Neural crest cell (in vitro differentiated cells): ENCODE measurements around the gene NEU2. TPM values are rescaled to one million over a fixed set of nuclear protein-coding genes. Genes with fewer than 3 reads are reported as not detected.

Source experiments
- DNase-seq: peaks from one replicate; pipeline ENCODE4 v3.0.0; 2021; ENCODE audit warnings: low read depth, mixed read lengths, low spot score
- H3K27ac Mint-ChIP-seq: one replicate; pipeline ENCODE4 v1.8.0; 2021; ENCODE audit warnings: mild to moderate bottlenecking, mixed read lengths; ENCODE audit not compliant: unreplicated experiment
- H3K27me3 Mint-ChIP-seq: 2 replicates; pipeline ENCODE4 v1.8.0; 2021; ENCODE audit warnings: low read depth, mild to moderate bottlenecking, mixed read lengths
- H3K36me3 Mint-ChIP-seq: 2 replicates; pipeline ENCODE4 v1.8.0; 2021; ENCODE audit warnings: low read depth, mild to moderate bottlenecking, mixed read lengths
- H3K4me1 Mint-ChIP-seq: 2 replicates; pipeline ENCODE4 v1.8.0; 2021; ENCODE audit warnings: mixed read lengths
- H3K4me3 Mint-ChIP-seq: one replicate; pipeline ENCODE4 v1.8.0; 2021; ENCODE audit warnings: mild to moderate bottlenecking, mixed read lengths
- H3K9me3 Mint-ChIP-seq: 2 replicates; pipeline ENCODE4 v1.8.0; 2021; ENCODE audit warnings: mixed read lengths
- CTCF ChIP-seq: fragments of 200-600 bp; sonication (generic); conservative IDR thresholded peaks from 2 replicates; pipeline ENCODE4 v1.5.0; 2021; ENCODE audit warnings: antibody characterized with exemption, mild to moderate bottlenecking
- total RNA-seq: library from RNA; stranded (reverse); gene quantifications from 2 replicates; pipeline ENCODE4 v1.2.1, GENCODE V29; 2021

The NEU2 gene
- total RNA-seq, 1 donor from 2014 or later = not detected

GRCh38 chr2:233033672-233034071, 1.2 kb downstream of the NEU2 start:
- Mint-ChIP-seq H3K4me1 (peaks cover 17% of the 10 kb centered on the region), H3K9me3 (no peaks in the 10 kb centered on the region)

DNA sequence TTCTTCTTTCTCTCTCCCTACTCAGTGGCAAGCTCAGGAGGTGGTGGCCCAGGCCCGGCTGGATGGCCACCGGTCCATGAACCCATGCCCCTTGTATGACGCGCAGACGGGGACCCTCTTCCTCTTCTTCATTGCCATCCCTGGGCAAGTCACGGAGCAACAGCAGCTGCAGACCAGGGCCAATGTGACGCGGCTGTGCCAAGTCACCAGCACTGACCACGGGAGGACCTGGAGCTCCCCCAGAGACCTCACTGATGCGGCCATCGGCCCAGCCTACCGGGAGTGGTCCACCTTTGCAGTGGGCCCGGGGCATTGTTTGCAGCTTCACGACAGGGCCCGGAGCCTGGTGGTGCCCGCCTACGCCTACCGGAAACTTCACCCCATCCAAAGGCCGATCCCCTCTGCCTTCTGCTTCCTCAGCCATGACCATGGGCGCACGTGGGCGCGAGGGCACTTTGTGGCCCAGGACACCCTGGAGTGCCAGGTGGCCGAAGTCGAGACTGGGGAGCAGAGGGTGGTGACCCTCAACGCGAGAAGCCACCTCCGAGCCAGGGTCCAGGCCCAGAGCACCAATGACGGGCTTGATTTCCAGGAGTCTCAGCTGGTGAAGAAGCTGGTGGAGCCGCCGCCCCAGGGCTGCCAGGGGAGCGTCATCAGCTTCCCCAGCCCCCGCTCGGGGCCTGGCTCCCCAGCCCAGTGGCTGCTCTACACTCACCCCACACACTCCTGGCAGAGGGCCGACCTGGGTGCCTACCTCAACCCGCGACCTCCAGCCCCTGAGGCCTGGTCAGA, 1.8 kb downstream of the NEU2 start:
- Mint-ChIP-seq H3K9me3 (no peaks in the 10 kb centered on the region), H3K4me3 (no peak overlapping the region), H3K27ac (no peak overlapping the region), H3K36me3 (no peaks in the 10 kb centered on the region), H3K4me1 (peaks cover 17% of the 10 kb centered on the region), H3K27me3 (no peaks in the 10 kb centered on the region)
- DNase-seq = no peak
- TF ChIP-seq CTCF = no peak

More at GRCh38 chr2:233033672-233034071, 1.2 kb downstream of the NEU2 start:
- no peaks in the 10 kb centered on the region for H3K27me3 Mint-ChIP-seq
- DNase-seq = no peak
- H3K4me3 Mint-ChIP-seq = no peak overlapping the region
- no peak for TF ChIP-seq CTCF
- H3K36me3 Mint-ChIP-seq = no peaks in the 10 kb centered on the region
- no peak overlapping the region for H3K27ac Mint-ChIP-seq

GRCh38 chr2:233035426-233036161, 3.1 kb downstream of the NEU2 start:
- no peak for DNase-seq
- Mint-ChIP-seq H3K27ac (no peak overlapping the region), H3K36me3 (no peaks in the 10 kb centered on the region), H3K27me3 (no peaks in the 10 kb centered on the region), H3K4me1 (peaks cover 17% of the 10 kb centered on the region), H3K4me3 (no peak overlapping the region), H3K9me3 (no peaks in the 10 kb centered on the region)
- TF ChIP-seq CTCF = no peak

GRCh38 chr2:233036162-233036838, 3.8 kb downstream of the NEU2 start:
- no peak for TF ChIP-seq CTCF
- DNase-seq = no peak
- no peaks in the 10 kb centered on the region for H3K36me3 Mint-ChIP-seq
- no peak overlapping the region for H3K4me3 Mint-ChIP-seq
- no peaks in the 10 kb centered on the region for H3K9me3 Mint-ChIP-seq
- H3K27ac Mint-ChIP-seq = no peak overlapping the region
- no peaks in the 10 kb centered on the region for H3K27me3 Mint-ChIP-seq
- peaks cover 13% of the 10 kb centered on the region for H3K4me1 Mint-ChIP-seq

- Mint-ChIP-seq H3K4me1 (peaks cover 6% of the 10 kb centered on the region), H3K4me3 (no peak overlapping the region), H3K36me3 (no peaks in the 10 kb centered on the region), H3K27ac (no peak overlapping the region), H3K27me3 (no peaks in the 10 kb centered on the region), H3K9me3 (no peaks in the 10 kb centered on the region)
- TF ChIP-seq CTCF = no peak
- DNase-seq = no peak
Measured at GRCh38 chr2:233037078-233037477, 4.6 kb downstream of the NEU2 start.
